ENCODE data around the gene PABPC1L.

The PABPC1L gene

DNA sequence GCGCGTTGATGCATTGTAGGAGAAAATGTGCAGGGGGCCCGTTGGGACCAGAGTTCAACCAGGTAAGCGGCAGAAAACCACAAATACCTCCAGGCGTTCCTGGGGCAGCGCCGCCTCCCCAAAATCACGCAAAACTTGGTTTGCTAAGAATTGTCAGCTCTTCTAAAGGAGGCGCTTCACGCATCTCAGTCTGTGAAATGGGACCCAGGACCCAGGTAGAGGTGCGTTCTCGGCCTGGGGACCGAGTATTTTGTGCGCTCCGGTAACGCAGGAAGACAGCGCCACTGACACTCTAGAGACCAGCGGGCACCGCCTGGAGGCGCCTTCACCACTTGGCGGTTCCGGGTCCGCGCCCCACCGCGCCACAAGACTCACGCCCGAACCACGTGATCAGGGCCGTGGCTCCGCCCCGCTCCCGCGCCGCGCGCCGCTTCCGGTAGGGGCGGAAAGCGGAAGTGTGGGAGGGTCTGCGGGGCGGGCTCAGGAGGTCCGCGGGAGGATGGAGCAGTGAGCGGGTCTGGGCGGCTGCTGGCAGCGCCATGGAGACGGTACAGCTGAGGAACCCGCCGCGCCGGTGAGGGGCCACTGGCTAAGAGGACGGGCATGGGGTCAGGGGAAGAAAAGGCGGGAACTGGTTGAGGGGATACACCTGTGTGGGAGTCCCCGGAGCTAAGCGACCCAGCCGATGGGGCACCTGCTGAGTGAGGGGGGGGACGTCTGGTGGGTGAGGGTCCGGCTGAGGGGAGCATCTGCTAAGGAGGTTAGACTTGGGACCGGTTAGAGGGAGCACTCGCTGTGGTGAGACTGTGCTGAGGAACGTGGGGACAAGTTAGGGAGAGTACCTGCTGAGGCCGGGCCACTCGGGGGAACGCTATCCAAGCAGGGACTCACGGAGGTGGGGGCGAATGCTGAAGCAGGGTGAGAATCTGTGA, 56.4 kb downstream of the PABPC1L start, which contains the start of gene STK4:
STK4 (plus strand) TSS at position 483 of the 932 bp plus-strand sequence; CDS start at position 540, 57 bp downstream.
- peak; percentile 41 for TF ChIP-seq CTCF (IDR thresholded peaks at IDR 0.05; ENCODE audit: low read length, missing control alignments)
- peak within 1 kb of the TSS; percentile 91 for H3K4me3 ChIP-seq (replicated peaks; ENCODE audit: low read depth, low read length)
- peak; percentile 91 for DNase-seq (ENCODE audit: low read depth)

- TF ChIP-seq CTCF (IDR thresholded peaks at IDR 0.05; ENCODE audit: low read length, missing control alignments) = no peak
- DNase-seq (ENCODE audit: low read depth) = no peak
- H3K4me3 ChIP-seq (replicated peaks; ENCODE audit: low read depth, low read length) = peak overlapping the region; percentile 91
These were observed 57.4 kb downstream of the PABPC1L start for GRCh38 chr20:44967207-44967807.

DNA sequence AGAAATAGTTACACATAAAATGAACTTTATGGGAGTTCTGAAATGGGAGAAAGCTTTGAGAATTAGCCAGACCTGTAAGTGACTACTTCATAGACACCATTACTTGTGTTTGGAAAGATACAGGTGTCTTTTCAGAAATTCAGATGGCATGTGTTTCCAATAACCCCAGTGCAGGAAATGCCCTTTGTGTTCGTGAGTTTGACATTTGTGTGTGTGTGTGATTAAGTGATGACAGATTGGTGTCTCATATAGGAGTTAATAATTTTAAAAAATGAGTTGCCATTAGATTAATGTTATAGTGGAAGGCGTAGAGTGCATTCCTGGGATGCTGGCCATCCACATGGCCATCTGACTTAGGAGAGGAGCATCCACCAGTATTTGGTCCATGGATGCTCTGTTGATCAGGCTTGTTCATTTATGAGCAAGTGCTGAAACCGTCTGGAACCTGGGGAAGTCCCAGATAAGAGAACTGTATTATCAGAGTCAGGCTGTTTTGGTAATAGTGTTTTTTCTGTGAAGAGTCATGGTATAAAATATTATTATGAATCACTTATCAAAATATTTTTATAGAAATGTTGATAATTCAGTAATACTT, 59.5 kb downstream of the PABPC1L start:
- DNase-seq (ENCODE audit: low read depth) = no peak
- no peak overlapping the region for H3K4me3 ChIP-seq (replicated peaks; ENCODE audit: low read depth, low read length)
- TF ChIP-seq CTCF (IDR thresholded peaks at IDR 0.05; ENCODE audit: low read length, missing control alignments) = no peak

GRCh38 chr20:44970243-44970757, 60.4 kb downstream of the PABPC1L start:
- H3K4me3 ChIP-seq (replicated peaks; ENCODE audit: low read depth, low read length) = no peak overlapping the region
- DNase-seq (ENCODE audit: low read depth) = no peak
- TF ChIP-seq CTCF (IDR thresholded peaks at IDR 0.05; ENCODE audit: low read length, missing control alignments) = no peak

GRCh38 chr20:44973053-44973452, 63.2 kb downstream of the PABPC1L start:
- no peak for TF ChIP-seq CTCF (IDR thresholded peaks at IDR 0.05; ENCODE audit: low read length, missing control alignments)
- peak; percentile 16 for DNase-seq (ENCODE audit: low read depth)
- no peak overlapping the region for H3K4me3 ChIP-seq (replicated peaks; ENCODE audit: low read depth, low read length)

DNA sequence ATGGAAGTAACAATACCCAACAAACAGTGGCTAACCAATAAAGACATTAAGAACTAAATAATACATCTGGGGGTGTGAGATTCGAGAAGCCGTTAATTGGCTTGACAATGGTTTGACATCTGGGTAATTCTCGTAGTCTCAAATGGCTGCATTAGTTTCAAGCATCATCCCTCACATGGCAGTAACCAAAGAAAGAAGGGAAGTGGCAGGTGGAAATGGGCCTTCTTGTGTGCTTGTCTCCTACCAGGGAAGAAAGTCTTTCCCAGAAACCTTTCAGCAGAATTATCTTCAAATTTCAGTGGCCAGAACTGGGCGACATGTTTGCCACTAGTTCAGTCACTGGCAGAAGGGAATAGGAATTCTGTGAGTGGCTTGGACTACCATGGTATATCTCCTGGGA, 66.8 kb downstream of the PABPC1L start:
- H3K4me3 ChIP-seq (replicated peaks; ENCODE audit: low read depth, low read length) = no peak overlapping the region
- DNase-seq (ENCODE audit: low read depth) = no peak
- TF ChIP-seq CTCF (IDR thresholded peaks at IDR 0.05; ENCODE audit: low read length, missing control alignments) = no peak

Measured in fibroblast of pulmonary artery (primary cell).